ENCODE results near the gene FBXL5. TPM values are rescaled to one million over a fixed set of nuclear protein-coding genes. Genes with fewer than 3 reads are reported as not detected.

The FBXL5 gene
- 45.3 and 53.4 TPM in 2 replicates for total RNA-seq (2016; rRNA removed; fragmentation: Illumina TruSeq; extraction: Trizol)
- total RNA-seq (2016; cell fraction: cytosol; rRNA removed; fragmentation: Illumina TruSeq; extraction: Trizol; ENCODE audit: low read depth) = 63.0 and 88.0 TPM in 2 replicates
- 47.1 and 56.1 TPM in 2 replicates for total RNA-seq (2016; cell fraction: insoluble cytoplasmic fraction; rRNA removed; fragmentation: Illumina TruSeq; extraction: Trizol)
- total RNA-seq (2016; cell fraction: membrane; rRNA removed; fragmentation: Illumina TruSeq; extraction: Trizol) = 73.4 and 79.1 TPM in 2 replicates
- 47.7 and 52.7 TPM in 2 replicates for total RNA-seq (2016; cell fraction: nucleus; rRNA removed; fragmentation: Illumina TruSeq; extraction: Trizol)
- 17.4 TPM in 2 replicates for polyA plus RNA-seq (2011; rRNA removed)
- polyA plus RNA-seq (2011; cell fraction: cytosol; rRNA removed) = 7.7 and 12.9 TPM in 2 replicates
- polyA plus RNA-seq (2011; cell fraction: nucleus; rRNA removed) = 9.5 and 10.5 TPM in 2 replicates
- 13.5 and 18.2 TPM in 2 replicates for polyA plus RNA-seq (2012)
- polyA plus RNA-seq (2016; cell fraction: cytosol; fragmentation: Illumina TruSeq; extraction: Trizol; ENCODE audit: low read depth) = 78.1 and 98.5 TPM in 2 replicates
- 41.7 and 43.3 TPM in 2 replicates for polyA plus RNA-seq (2016; cell fraction: insoluble cytoplasmic fraction; fragmentation: Illumina TruSeq; extraction: Trizol; ENCODE audit: low read depth)
- polyA plus RNA-seq (2016; cell fraction: membrane; fragmentation: Illumina TruSeq; extraction: Trizol; ENCODE audit: low read depth) = 55.3 and 67.3 TPM in 2 replicates
- polyA plus RNA-seq (2016; cell fraction: nucleus; fragmentation: Illumina TruSeq; extraction: Trizol; ENCODE audit: insufficient read depth, low read depth) = 34.6 and 35.2 TPM in 2 replicates
- polyA minus RNA-seq (2011; rRNA and poly(A)+ RNA removed; ENCODE audit: low replicate concordance) = 21.9 and 32.7 TPM in 2 replicates
- 17.7 and 18.2 TPM in 2 replicates for polyA minus RNA-seq (2011; cell fraction: cytosol; rRNA and poly(A)+ RNA removed)
- 93.9 and 97.2 TPM in 2 replicates for polyA minus RNA-seq (2011; cell fraction: nucleus; rRNA and poly(A)+ RNA removed)
- Bru-seq, nascent RNA = percentile 86 among the genes with signal in this experiment
- BruChase-seq, experiment 1, labeled RNA remaining after a 6-hour chase = percentile 77 among the genes with signal in this experiment
- BruChase-seq, experiment 2, labeled RNA remaining after a 2-hour chase = percentile 85 among the genes with signal in this experiment
- long read RNA-seq, experiment 1, transcript FBXL5-201 (11 exons, 3,385 nt) = major isoform, 11 of 53 reads
- long read RNA-seq, experiment 1, partial matches to known transcripts = 29 of 53 reads
- long read RNA-seq, experiment 1, other reads (novel, unspliced or antisense) = 11 of 53 reads
- long read RNA-seq, experiment 2, transcript FBXL5-201 (11 exons, 3,385 nt) = major isoform, 7 of 56 reads
- long read RNA-seq, experiment 2, partial matches to known transcripts = 38 of 56 reads
- long read RNA-seq, experiment 2, other reads (novel, unspliced or antisense) = 11 of 56 reads

- ChIA-PET CTCF (ENCODE audit: low intra/inter-chr PET ratio, low total read pairs) (no interaction called here), POLR2A (interaction anchor here (0.6 to 4.8 kb wide), 7 partner anchors 9 to 85 kb away, joined by 3 to 36 read pairs (median 4); partner anchors contain the start of gene FAM200B)
- TF ChIP-seq GATAD2A (CRISPR knock-in tag; IDR thresholded peaks at IDR 0.05) = no peak
- 0 out of 2 replicates have a peak, but pooled peaks have one; percentile 8 for TF ChIP-seq ARID5B (CRISPR knock-in tag; IDR thresholded peaks at IDR 0.05)
- peak; percentile 79 for TF ChIP-seq MED8 (CRISPR knock-in tag; IDR thresholded peaks at IDR 0.05; ENCODE audit: insufficient replicate concordance)
- peak; percentile 85; the same call in 1 of the 2 replicates for TF ChIP-seq CAMTA2 (CRISPR knock-in tag; IDR thresholded peaks at IDR 0.05; ENCODE audit: borderline replicate concordance)
- TF ChIP-seq TRIM22 (IDR thresholded peaks at IDR 0.05) = no peak
- peak; percentile 40; the same call in 1 of the 2 replicates for TF ChIP-seq ZNF543 (CRISPR knock-in tag; IDR thresholded peaks at IDR 0.05)
- TF ChIP-seq EEA1 (CRISPR knock-in tag; IDR thresholded peaks at IDR 0.05; ENCODE audit: borderline replicate concordance) = no peak
- TF ChIP-seq ZNF574 (CRISPR knock-in tag; IDR thresholded peaks at IDR 0.05) = peak; percentile 41
Measured at GRCh38 chr4:15655223-15656037, at the start of gene FBXL5. TSS of gene FBXL5 (minus strand) at chr4:15655357. CDS start at chr4:15655287, 70 bp downstream.

More at GRCh38 chr4:15655223-15656037, at the start of gene FBXL5:
- ATAC-seq = peak; percentile 76
- H3K27ac ChIP-seq (ENCODE audit: extremely low read length, insufficient read depth, low read length) = peak within 1 kb of the TSS; percentile 85
- no peaks in the 10 kb centered on the region; a peak in 1 of 5 replicates for H3K27me3 ChIP-seq (ENCODE audit: control insufficient read depth in 1 of 2, insufficient read depth in 2 of 2, low read length in 2 of 2)
- 64% methylated on average over 32 of the region's 85 CpGs for WGBS (ENCODE audit: low lambda C conversion rate)
- peaks cover 41% of the 10 kb centered on the region for H3K79me2 ChIP-seq (ENCODE audit: insufficient read depth, low read length)
- peak within 1 kb of the TSS; percentile 87 for H3K9ac ChIP-seq (ENCODE audit: insufficient read depth, low read depth, low read length)
- H3K36me3 ChIP-seq (replicated peaks in 1 of 2; ENCODE audit: control insufficient read depth in 1 of 2, insufficient read depth in 2 of 2, low read length in 2 of 2) = no peaks in the 10 kb centered on the region
- FAIRE-seq = no peak
- H3K4me1 ChIP-seq (ENCODE audit: insufficient read depth, low read length) = peaks cover 45% of the 10 kb centered on the region
- TSS peak; percentile 86 for BruUV-seq (replicated peaks)
- H3K4me3 ChIP-seq (replicated peaks in 1 of 3; ENCODE audit: insufficient read depth in 1 of 3, low read depth in 2 of 3, low read length in 3 of 3) = peak within 1 kb of the TSS; percentile 71 to 98 (median 90)
- peak; percentile 56 for DNase-seq (ENCODE audit: low spot score)
- H4K20me1 ChIP-seq (ENCODE audit: insufficient read depth, low read length) = no peaks in the 10 kb centered on the region
- peak within 1 kb of the TSS; percentile 84 for H3K4me2 ChIP-seq (ENCODE audit: low read depth, low read length)
- no peaks in the 10 kb centered on the region for H3K9me3 ChIP-seq (ENCODE audit: low read length)
- intact Hi-C loops (cut with micrococcal nuclease; ENCODE audit: unreplicated experiment) (loop anchor here (10.0 kb wide), 1 partner anchor 651 kb away; the partner anchor contains the start of gene CPEB2), in situ Hi-C loops (cut with HindIII; ENCODE audit: extremely low pct_ligation_motif_present, low pct_unique_long_range_greater_than_20kb) (loop anchor here (25.0 kb wide), 1 partner anchor 643 kb away; the partner anchor contains the start of gene CPEB2)
- H2AFZ ChIP-seq (ENCODE audit: low read length) = peak within 1 kb of the TSS; percentile 31
